GM21381 (cell line): ENCODE data around the gene FOXL1.

Experiments used
- ATAC-seq: cut with Tn5 transposase; IDR thresholded peaks from one replicate; pipeline ENCODE4 v1.9.1; 2021; ENCODE audit warnings: mild to moderate bottlenecking, moderate library complexity; ENCODE audit not compliant: unreplicated experiment

FOXL1 gene

GRCh38 chr16:86625821-86626220, 47.5 kb downstream of the FOXL1 start:
- ATAC-seq = no peak

- ATAC-seq = no peak
Observed at GRCh38 chr16:86626284-86626683, 47.9 kb downstream of the FOXL1 start.

GRCh38 chr16:86626966-86627365, 48.6 kb downstream of the FOXL1 start:
- no peak for ATAC-seq

GRCh38 chr16:86628614-86629013, 50.3 kb downstream of the FOXL1 start:
- ATAC-seq = no peak

GRCh38 chr16:86630471-86630870, 52.1 kb downstream of the FOXL1 start:
- no peak for ATAC-seq

GRCh38 chr16:86631444-86631843, 53.1 kb downstream of the FOXL1 start:
- no peak for ATAC-seq
